HG03175 (cell line): Measurements from ENCODE around the gene SHLD2.
"Not testable (repeated sequence)": the region's sequence is repeated elsewhere in the genome, so short reads cannot be mapped to it uniquely, and the experiment has no call there.

ENCODE experiments used
- ATAC-seq: cut with Tn5 transposase; IDR thresholded peaks from one replicate; pipeline ENCODE4 v1.9.1; 2021; ENCODE audit warnings: mild to moderate bottlenecking, moderate library complexity; ENCODE audit not compliant: unreplicated experiment

Gene SHLD2

GRCh38 chr10:87094373-87095235 is at the start of gene SHLD2, which contains the start of gene GLUD1:
Gene SHLD2 (plus strand): TSS chr10:87095206. CDS start chr10:87151355, 56,149 bp downstream.
Gene GLUD1 (minus strand): TSS chr10:87094843. CDS start chr10:87094769, 74 bp downstream.
- ATAC-seq, result peak; percentile 66

- ATAC-seq, result no peak
Observed at GRCh38 chr10:87045434-87045938, 49.5 kb upstream of the SHLD2 start.

GRCh38 chr10:87053111-87053510 is 41.9 kb upstream of the SHLD2 start:
- no peak for ATAC-seq

- no peak for ATAC-seq
Observed at GRCh38 chr10:87053577-87054181, 41.3 kb upstream of the SHLD2 start.

GRCh38 chr10:87054373-87055295 is 40.4 kb upstream of the SHLD2 start:
- no peak for ATAC-seq

GRCh38 chr10:87058171-87058570 is 36.8 kb upstream of the SHLD2 start:
- no peak for ATAC-seq

- no peak for ATAC-seq
Observed at GRCh38 chr10:87059401-87059800, 35.6 kb upstream of the SHLD2 start.

- no peak for ATAC-seq
Observed at GRCh38 chr10:87060280-87060928, 34.6 kb upstream of the SHLD2 start.

- no peak for ATAC-seq
Observed at GRCh38 chr10:87064651-87065050, 30.4 kb upstream of the SHLD2 start.

GRCh38 chr10:87066178-87066577 is 28.8 kb upstream of the SHLD2 start:
- ATAC-seq, result no peak

GRCh38 chr10:87066865-87067264 is 28.1 kb upstream of the SHLD2 start:
- ATAC-seq, result no peak

- no peak for ATAC-seq
Observed at GRCh38 chr10:87068281-87068680, 26.7 kb upstream of the SHLD2 start.

GRCh38 chr10:87072449-87072848 is 22.6 kb upstream of the SHLD2 start:
- ATAC-seq, result no peak

GRCh38 chr10:87076421-87076820 is 18.6 kb upstream of the SHLD2 start:
- not testable (repeated sequence) for ATAC-seq

- no peak for ATAC-seq
Observed at GRCh38 chr10:87079106-87079836, 15.7 kb upstream of the SHLD2 start.

GRCh38 chr10:87080621-87081020 is 14.4 kb upstream of the SHLD2 start:
- ATAC-seq, result not testable (repeated sequence)

GRCh38 chr10:87081574-87081973 is 13.4 kb upstream of the SHLD2 start:
- ATAC-seq, result not testable (repeated sequence)

- not testable (repeated sequence) for ATAC-seq
Observed at GRCh38 chr10:87082219-87082618, 12.8 kb upstream of the SHLD2 start.

GRCh38 chr10:87083576-87084290 is 11.3 kb upstream of the SHLD2 start:
- peak; percentile 41 for ATAC-seq
